NCI-H2227 treated with DMSO at 0.1 percent for 48 hours (cell line): Measurements from ENCODE around the gene GTF2A1L.
A peak's percentile ranks its signal among the peaks of the same experiment; 100 is the strongest.

Source experiments
- DNase-seq: peaks from one replicate; lab custom pipeline; 2025; lab: John Stamatoyannopoulos, UW

GTF2A1L gene

GRCh38 chr2:48707466-48707865 lies 89.8 kb downstream of the GTF2A1L start:
- DNase-seq, result no peak

- DNase-seq, result no peak
These were observed 91.7 kb downstream of the GTF2A1L start for GRCh38 chr2:48709096-48710034.

GRCh38 chr2:48711343-48711742 lies 93.7 kb downstream of the GTF2A1L start:
- DNase-seq, result no peak

GRCh38 chr2:48712151-48712550 lies 94.5 kb downstream of the GTF2A1L start:
- no peak for DNase-seq

- DNase-seq, result no peak
These were observed 96.0 kb downstream of the GTF2A1L start for GRCh38 chr2:48713647-48714046.

GRCh38 chr2:48714245-48714644 lies 96.6 kb downstream of the GTF2A1L start:
- no peak for DNase-seq

- DNase-seq, result no peak
These were observed 97.6 kb downstream of the GTF2A1L start for GRCh38 chr2:48715042-48715899.

GRCh38 chr2:48715956-48716355 lies 98.3 kb downstream of the GTF2A1L start:
- DNase-seq, result no peak

GRCh38 chr2:48717846-48718245 lies 100.2 kb downstream of the GTF2A1L start:
- DNase-seq, result no peak

GRCh38 chr2:48719480-48720177 lies 102.0 kb downstream of the GTF2A1L start:
- DNase-seq, result peak; percentile 42

- DNase-seq, result no peak
These were observed 103.5 kb downstream of the GTF2A1L start for GRCh38 chr2:48721158-48721557.

GRCh38 chr2:48722391-48722790 lies 104.7 kb downstream of the GTF2A1L start:
- DNase-seq, result no peak

GRCh38 chr2:48723129-48723528 lies 105.5 kb downstream of the GTF2A1L start:
- DNase-seq, result no peak

GRCh38 chr2:48724278-48724677 lies 106.6 kb downstream of the GTF2A1L start:
- DNase-seq, result no peak

GRCh38 chr2:48725696-48726494 lies 108.2 kb downstream of the GTF2A1L start:
- DNase-seq, result no peak

- no peak for DNase-seq
These were observed 109.9 kb downstream of the GTF2A1L start for GRCh38 chr2:48727560-48727959.

- DNase-seq, result peak; percentile 52
These were observed 110.6 kb downstream of the GTF2A1L start for GRCh38 chr2:48728295-48728694.

- DNase-seq, result peak; percentile 96
These were observed 111.2 kb downstream of the GTF2A1L start for GRCh38 chr2:48728840-48729239.
